ENCODE measurements around the gene DCDC2C. TPM values are rescaled to one million over a fixed set of nuclear protein-coding genes. Genes with fewer than 3 reads are reported as not detected.

The DCDC2C gene
- total RNA-seq, 1 donor from 2014 or later, result not detected

DNA sequence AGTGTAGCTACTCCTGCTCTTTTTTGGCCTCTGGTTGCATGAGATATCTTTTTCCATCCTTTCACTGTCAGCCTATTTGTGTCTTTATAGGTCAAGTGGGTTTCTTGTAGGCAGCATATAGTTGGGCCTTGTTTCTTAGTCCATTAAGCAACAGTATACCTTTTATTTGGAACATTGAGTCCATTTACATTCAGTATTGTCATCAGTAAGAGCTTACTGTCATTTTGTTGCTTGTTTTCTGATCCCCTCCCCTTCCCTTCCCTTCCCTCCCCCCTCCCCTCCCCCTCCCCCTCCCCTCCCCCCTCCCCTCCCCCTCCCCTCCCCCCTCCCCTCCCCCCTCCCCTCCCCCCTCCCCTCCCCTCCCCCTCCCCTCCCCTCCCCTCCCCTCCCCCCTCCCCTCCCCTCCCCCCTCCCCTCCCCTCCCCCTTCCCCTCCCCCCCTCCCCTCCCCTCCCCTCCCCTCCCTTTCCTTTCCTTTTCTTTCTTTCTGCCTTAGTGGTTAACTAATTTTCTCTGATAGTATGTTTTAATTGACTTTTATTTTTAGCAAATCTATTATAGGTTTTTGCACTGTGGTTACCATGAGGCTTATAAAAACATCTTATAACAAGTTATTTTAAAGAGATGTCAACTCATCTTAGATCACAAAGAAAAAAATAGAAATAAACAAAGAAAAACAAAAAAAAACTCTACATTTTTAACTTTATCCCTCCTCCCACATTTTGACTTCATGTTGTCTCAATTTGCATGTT is 13.2 kb upstream of the DCDC2C start:
- no peak overlapping the region for H3K27ac ChIP-seq
- TF ChIP-seq, protein P1, sequence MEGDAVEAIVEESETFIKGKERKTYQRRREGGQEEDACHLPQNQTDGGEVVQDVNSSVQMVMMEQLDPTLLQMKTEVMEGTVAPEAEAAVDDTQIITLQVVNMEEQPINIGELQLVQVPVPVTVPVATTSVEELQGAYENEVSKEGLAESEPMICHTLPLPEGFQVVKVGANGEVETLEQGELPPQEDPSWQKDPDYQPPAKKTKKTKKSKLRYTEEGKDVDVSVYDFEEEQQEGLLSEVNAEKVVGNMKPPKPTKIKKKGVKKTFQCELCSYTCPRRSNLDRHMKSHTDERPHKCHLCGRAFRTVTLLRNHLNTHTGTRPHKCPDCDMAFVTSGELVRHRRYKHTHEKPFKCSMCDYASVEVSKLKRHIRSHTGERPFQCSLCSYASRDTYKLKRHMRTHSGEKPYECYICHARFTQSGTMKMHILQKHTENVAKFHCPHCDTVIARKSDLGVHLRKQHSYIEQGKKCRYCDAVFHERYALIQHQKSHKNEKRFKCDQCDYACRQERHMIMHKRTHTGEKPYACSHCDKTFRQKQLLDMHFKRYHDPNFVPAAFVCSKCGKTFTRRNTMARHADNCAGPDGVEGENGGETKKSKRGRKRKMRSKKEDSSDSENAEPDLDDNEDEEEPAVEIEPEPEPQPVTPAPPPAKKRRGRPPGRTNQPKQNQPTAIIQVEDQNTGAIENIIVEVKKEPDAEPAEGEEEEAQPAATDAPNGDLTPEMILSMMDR (IDR thresholded peaks at IDR 0.05), result no peak
- no peaks in the 10 kb centered on the region for H3K9me3 ChIP-seq
- no peak overlapping the region for H3K4me3 ChIP-seq
- ATAC-seq, result no peak
- peaks cover 14% of the 10 kb centered on the region for H3K27me3 ChIP-seq (ENCODE audit: low read depth)
- DNase-seq, result no peak
- no peaks in the 10 kb centered on the region for H3K4me1 ChIP-seq
- intact Hi-C loops (cut with DNase I), result no loop called here
- no peaks in the 10 kb centered on the region for H3K36me3 ChIP-seq

DNA sequence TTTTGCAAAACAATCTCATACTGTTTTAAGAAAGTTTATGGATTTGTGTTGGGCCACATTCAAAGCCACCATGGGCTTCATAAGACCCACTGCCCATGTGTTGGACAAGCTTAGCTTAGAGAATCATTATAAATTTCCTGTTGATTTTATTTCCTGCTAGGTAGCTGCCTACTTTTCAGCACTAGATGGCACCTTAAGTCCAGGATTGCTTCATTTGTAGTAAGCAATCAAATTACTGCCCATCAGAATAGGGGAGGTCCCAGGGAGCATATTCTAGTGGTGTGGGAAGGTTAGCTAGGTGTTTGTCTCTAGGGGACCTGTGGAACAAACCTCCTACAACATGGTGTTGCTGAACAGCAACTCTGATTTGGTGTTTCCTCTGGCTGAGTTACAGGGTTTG is 11.0 kb upstream of the DCDC2C start:
- H3K27ac ChIP-seq, result no peak overlapping the region
- intact Hi-C loops (cut with DNase I), result no loop called here
- H3K4me3 ChIP-seq, result no peak overlapping the region
- DNase-seq (no peak), ATAC-seq (no peak)
- TF ChIP-seq, protein P1 (IDR thresholded peaks at IDR 0.05), result peak; percentile 27
- no peaks in the 10 kb centered on the region for H3K9me3 ChIP-seq
- no peaks in the 10 kb centered on the region for H3K4me1 ChIP-seq
- no peaks in the 10 kb centered on the region for H3K36me3 ChIP-seq
- peaks cover 14% of the 10 kb centered on the region for H3K27me3 ChIP-seq (ENCODE audit: low read depth)

DNA sequence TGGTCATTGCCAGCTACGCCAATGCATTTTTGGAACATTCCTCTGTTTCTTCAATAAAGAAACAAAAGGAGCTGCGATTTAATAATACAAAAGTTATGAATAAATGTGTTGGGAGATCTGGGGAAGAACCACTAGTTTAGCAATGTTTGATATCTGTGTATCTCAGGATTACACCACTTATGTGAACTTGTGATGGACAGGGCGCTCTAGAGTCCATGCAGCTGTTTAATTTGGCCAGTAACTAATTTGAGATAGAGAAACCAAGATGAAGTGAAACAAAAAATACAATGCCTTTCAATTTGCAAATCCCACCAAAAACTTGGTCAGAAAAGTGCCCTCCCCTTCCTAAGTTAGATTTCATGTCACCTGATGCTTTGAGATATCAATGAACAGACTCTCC is 6.8 kb upstream of the DCDC2C start:
- intact Hi-C loops (cut with DNase I), result no loop called here

DNA sequence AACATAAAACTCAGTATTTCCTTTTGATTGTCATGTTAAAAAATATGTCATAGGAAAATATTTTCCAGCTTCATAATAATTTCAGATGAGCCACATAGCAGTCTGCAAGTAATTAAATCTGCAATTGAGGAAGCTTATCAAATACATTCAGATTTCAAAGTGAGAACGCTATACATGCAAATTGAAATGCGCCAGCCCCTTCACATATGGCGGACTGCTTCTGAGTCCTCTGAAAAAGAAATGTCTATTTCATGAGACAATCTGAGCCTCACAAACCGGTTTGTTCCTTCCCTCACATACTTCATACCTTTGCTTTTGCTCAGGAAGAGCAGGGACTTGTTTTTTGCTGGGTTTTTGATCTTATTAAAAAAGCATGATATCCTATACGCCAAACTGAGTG is 2.3 kb upstream of the DCDC2C start:
- no peak for DNase-seq
- Histone ChIP-seq H3K4me1 (no peaks in the 10 kb centered on the region), H3K36me3 (no peaks in the 10 kb centered on the region), H3K27ac (no peak overlapping the region), H3K9me3 (no peaks in the 10 kb centered on the region), H3K4me3 (no peak overlapping the region), H3K27me3 (ENCODE audit: low read depth) (peaks cover 34% of the 10 kb centered on the region)
- intact Hi-C loops (cut with DNase I), result no loop called here
- TF ChIP-seq, protein P1 (IDR thresholded peaks at IDR 0.05), result no peak
- ATAC-seq, result no peak

More for the DNA sequence above, 6.8 kb upstream of the DCDC2C start:
- Histone ChIP-seq H3K36me3 (no peaks in the 10 kb centered on the region), H3K27ac (no peak overlapping the region), H3K4me3 (no peak overlapping the region), H3K9me3 (no peaks in the 10 kb centered on the region), H3K4me1 (no peaks in the 10 kb centered on the region), H3K27me3 (ENCODE audit: low read depth) (peaks cover 14% of the 10 kb centered on the region)
- ATAC-seq, result no peak
- DNase-seq, result no peak
- TF ChIP-seq, protein P1 (IDR thresholded peaks at IDR 0.05), result no peak

DNA sequence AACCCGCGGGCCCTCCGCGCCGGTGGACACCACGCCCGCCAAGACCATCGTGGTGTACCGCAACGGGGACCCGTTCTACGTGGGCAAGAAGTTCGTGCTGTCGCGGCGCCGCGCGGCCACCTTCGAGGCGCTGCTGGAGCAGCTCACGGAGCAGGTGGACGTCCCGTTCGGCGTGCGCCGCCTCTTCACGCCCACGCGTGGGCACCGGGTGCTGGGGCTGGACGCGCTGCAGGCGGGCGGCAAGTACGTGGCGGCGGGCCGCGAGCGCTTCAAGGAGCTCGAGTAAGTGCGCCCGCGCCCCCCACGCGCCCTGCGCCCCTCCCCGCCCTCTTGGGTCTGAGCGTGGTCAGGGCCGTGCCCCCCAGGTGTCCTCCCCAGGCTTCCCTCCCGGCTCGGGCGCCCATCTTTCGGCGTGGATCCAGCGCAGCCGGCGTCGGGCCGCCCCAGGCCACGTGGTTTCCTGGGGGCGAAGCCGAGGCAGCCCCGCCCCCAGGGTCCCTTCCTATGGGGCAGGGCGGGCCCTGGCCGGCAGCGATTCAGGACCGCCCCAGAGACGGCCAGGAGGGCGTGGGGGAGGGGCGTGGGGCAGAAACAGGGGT is 481 bp downstream of the DCDC2C start:
- Histone ChIP-seq H3K4me3 (no peak overlapping the region), H3K36me3 (no peaks in the 10 kb centered on the region), H3K27me3 (ENCODE audit: low read depth) (peaks cover 34% of the 10 kb centered on the region), H3K27ac (no peak overlapping the region), H3K4me1 (no peaks in the 10 kb centered on the region), H3K9me3 (no peaks in the 10 kb centered on the region)
- no peak for DNase-seq
- intact Hi-C loops (cut with DNase I), result no loop called here
- ATAC-seq, result peak; percentile 26 to 49
- TF ChIP-seq, protein P1 (IDR thresholded peaks at IDR 0.05), result no peak

Measured in lower lobe of right lung (tissue), 2 donors.